ENCODE results near the gene CARD14.
"Not testable (repeated sequence)": the region's sequence is repeated elsewhere in the genome, so short reads cannot be mapped to it uniquely, and the experiment has no call there.

The CARD14 gene

GRCh38 chr17:80147035-80147822 lies 22.6 kb upstream of the CARD14 start, which contains the start of gene EIF4A3:
TSS of gene EIF4A3 (minus strand) at chr17:80147128. CDS start at chr17:80146961, 167 bp downstream.
- DNase-seq (ENCODE audit: low read depth): peak; percentile 95

- DNase-seq (ENCODE audit: low read depth): no peak
Observed at GRCh38 chr17:80151333-80151732, 18.5 kb upstream of the CARD14 start.

GRCh38 chr17:80152081-80152702 lies 17.6 kb upstream of the CARD14 start:
- no peak for DNase-seq (ENCODE audit: low read depth)

- DNase-seq (ENCODE audit: low read depth): no peak
Observed at GRCh38 chr17:80153004-80153403, 16.8 kb upstream of the CARD14 start.

- no peak for DNase-seq (ENCODE audit: low read depth)
Observed at GRCh38 chr17:80154166-80154565, 15.7 kb upstream of the CARD14 start.

- not testable (repeated sequence) for DNase-seq (ENCODE audit: low read depth)
Observed at GRCh38 chr17:80155600-80155999, 14.2 kb upstream of the CARD14 start.

- DNase-seq (ENCODE audit: low read depth): no peak
Observed at GRCh38 chr17:80158846-80159245, 11.0 kb upstream of the CARD14 start.

GRCh38 chr17:80160536-80160935 lies 9.3 kb upstream of the CARD14 start:
- DNase-seq (ENCODE audit: low read depth): no peak

GRCh38 chr17:80163336-80163735 lies 6.5 kb upstream of the CARD14 start:
- no peak for DNase-seq (ENCODE audit: low read depth)

GRCh38 chr17:80164185-80164584 lies 5.6 kb upstream of the CARD14 start:
- no peak for DNase-seq (ENCODE audit: low read depth)

- no peak for DNase-seq (ENCODE audit: low read depth)
Observed at GRCh38 chr17:80166446-80166845, 3.4 kb upstream of the CARD14 start.

GRCh38 chr17:80168371-80168770 lies 1.5 kb upstream of the CARD14 start:
- DNase-seq (ENCODE audit: low read depth): no peak

GRCh38 chr17:80169107-80169506 lies 723 bp upstream of the CARD14 start:
- DNase-seq (ENCODE audit: low read depth): no peak

GRCh38 chr17:80171681-80172080 lies 1.9 kb downstream of the CARD14 start:
- no peak for DNase-seq (ENCODE audit: low read depth)

GRCh38 chr17:80173126-80173525 lies 3.3 kb downstream of the CARD14 start:
- no peak for DNase-seq (ENCODE audit: low read depth)

- no peak for DNase-seq (ENCODE audit: low read depth)
Observed at GRCh38 chr17:80173916-80174315, 4.1 kb downstream of the CARD14 start.

GRCh38 chr17:80176757-80177156 lies 6.9 kb downstream of the CARD14 start:
- no peak for DNase-seq (ENCODE audit: low read depth)

GRCh38 chr17:80177986-80178595 lies 8.3 kb downstream of the CARD14 start:
- no peak for DNase-seq (ENCODE audit: low read depth)

- no peak for DNase-seq (ENCODE audit: low read depth)
Observed at GRCh38 chr17:80180192-80180591, 10.4 kb downstream of the CARD14 start.

- DNase-seq (ENCODE audit: low read depth): no peak
Observed at GRCh38 chr17:80181431-80181830, 11.6 kb downstream of the CARD14 start.

- no peak for DNase-seq (ENCODE audit: low read depth)
Observed at GRCh38 chr17:80182118-80182844, 12.5 kb downstream of the CARD14 start.

- DNase-seq (ENCODE audit: low read depth): no peak
Observed at GRCh38 chr17:80182845-80183223, 13.0 kb downstream of the CARD14 start.

Measured in activated T-cell treated with anti-CD3 and anti-CD28 coated beads for 48 hours (primary cell).